Stimulated activated CD8-positive, alpha-beta memory T cell treated with anti-CD3 and anti-CD28 coated beads, Interleukin-4, amount 100 ng/mL, for 48 hours (primary cell): ENCODE data around the gene CRIM1.

Experiments used
- DNase-seq: peaks from one replicate; pipeline ENCODE4 v3.0.0-alpha.2; 2020

The CRIM1 gene

DNA sequence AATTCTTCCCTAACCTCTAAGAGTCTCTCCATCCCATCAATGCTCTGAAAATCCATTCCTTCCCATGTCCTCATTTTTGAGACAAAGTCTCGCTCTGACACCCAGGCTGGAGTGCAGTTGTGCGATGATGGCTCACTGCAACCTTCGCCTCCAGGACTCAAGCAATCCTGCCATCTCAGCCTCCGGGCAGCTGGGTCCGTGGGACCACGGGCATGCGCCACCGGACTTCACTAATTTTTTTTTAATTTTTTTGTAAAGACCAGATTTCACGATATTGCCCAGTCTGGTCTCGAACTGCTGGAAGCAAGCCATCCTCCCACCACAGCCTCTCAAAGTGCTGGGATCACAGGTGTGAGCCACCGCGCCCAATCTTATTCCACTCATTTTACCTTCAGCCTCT, 240.8 kb downstream of the CRIM1 start:
- DNase-seq, result no peak

GRCh38 chr2:36597003-36597531, 241.5 kb downstream of the CRIM1 start:
- DNase-seq, result peak; percentile 27

GRCh38 chr2:36597532-36598377, 242.2 kb downstream of the CRIM1 start, which contains the start of gene FEZ2:
Gene FEZ2 (minus strand): TSS chr2:36598168. CDS start chr2:36598142, 26 bp downstream.
- DNase-seq, result peak; percentile 81
